CD4-positive, alpha-beta T cell treated with Interleukin-17A for 4 hours (primary cell): ENCODE results near the gene IRF3.

ENCODE experiments used
- DNase-seq: peaks from one replicate; pipeline ENCODE4 v3.0.0-alpha.2; 2020; ENCODE audit warnings: mixed read lengths

IRF3 gene

GRCh38 chr19:49665351-49666119 lies at the start of gene IRF3, which contains the start of gene BCL2L12:
Gene IRF3 (minus strand): TSS chr19:49665857. CDS start chr19:49664838, 1,019 bp downstream.
Gene BCL2L12 (plus strand): TSS chr19:49665933. CDS start chr19:49666693, 760 bp downstream.
- peak; percentile 99 for DNase-seq

GRCh38 chr19:49713236-49713845 lies 47.7 kb upstream of the IRF3 start:
- DNase-seq, result no peak

DNA sequence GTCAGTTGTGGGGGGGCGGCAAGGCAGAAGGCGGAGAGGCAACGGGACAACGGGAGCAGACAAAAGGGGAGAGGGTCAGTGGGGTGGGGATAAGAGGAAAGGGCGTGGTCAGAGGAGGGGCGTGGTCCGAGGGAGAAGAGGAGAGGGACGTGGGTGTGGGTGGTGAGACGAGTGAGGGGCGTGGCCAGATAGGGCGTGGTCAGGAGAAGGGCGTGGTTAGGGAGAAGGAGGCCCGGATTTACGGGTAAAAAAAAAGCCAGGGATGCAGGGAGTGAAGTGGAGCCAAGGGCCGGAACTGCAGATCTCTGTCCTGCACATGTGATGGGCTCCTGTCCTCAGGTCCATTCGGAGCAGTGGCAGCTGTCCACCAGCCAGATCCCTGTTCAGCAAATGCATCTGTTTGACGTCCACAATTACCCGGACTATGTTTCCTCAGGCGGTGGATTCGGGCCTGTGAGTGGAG lies 46.8 kb upstream of the IRF3 start:
- no peak for DNase-seq

GRCh38 chr19:49710372-49710951 lies 44.8 kb upstream of the IRF3 start:
- DNase-seq, result no peak

DNA sequence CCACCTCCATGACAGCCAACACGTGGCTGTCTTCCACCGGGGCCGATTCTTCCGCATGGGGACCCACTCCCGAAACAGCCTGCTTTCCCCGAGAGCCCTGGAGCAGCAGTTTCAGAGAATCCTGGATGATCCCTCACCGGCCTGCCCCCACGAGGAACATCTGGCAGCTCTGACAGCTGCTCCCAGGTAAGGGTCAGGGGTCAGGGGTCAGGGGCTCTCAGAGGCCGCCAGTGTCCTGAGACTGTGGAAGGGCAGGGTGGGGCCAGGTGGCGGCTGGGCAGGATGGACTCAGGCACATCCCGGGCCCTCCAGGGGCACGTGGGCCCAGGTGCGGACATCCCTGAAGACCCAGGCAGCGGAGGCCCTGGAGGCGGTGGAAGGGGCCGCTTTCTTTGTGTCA lies 40.3 kb upstream of the IRF3 start:
- DNase-seq, result no peak

- DNase-seq, result no peak
Observed at GRCh38 chr19:49704888-49705642, 39.4 kb upstream of the IRF3 start.

DNA sequence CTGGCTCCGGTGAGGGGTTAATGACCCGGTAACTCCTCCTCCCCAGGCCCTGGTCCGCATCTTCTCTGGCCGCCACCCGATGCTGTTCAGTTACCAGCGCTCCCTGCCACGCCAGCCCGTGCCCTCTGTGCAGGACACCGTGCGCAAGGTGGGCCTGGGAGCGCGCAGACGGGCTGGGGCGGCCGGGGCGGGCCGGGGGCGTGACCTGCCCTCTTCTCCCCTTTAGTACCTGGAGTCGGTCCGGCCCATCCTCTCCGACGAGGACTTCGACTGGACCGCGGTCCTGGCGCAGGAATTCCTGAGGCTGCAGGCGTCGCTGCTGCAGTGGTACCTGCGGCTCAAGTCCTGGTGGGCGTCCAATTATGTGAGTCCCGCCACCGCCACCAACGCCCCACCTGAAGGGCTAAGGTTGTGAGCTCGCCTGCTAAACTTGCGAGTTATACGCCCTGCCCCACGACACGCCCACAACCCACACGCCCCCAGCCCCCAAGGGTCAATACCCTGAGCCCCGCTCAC lies 35.7 kb upstream of the IRF3 start:
- DNase-seq, result no peak

DNA sequence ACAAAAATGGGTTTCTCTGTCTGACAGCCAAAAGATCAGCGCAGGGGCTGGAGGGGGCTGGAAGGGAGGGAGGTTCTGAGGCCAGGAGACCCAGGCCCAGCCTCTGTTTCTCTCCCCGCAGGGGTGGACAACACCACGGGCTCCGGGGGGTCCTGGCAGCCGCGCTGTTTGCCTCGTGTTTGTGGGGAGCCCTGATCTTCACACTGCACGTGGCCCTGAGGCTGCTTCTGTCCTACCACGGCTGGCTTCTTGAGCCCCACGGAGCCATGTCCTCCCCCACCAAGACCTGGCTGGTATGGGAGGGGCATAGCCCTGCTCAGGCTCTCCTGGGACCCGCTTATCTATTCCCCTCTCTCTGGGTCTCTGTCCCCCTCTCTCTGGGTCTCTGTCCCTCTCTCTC lies 34.9 kb upstream of the IRF3 start:
- no peak for DNase-seq

DNA sequence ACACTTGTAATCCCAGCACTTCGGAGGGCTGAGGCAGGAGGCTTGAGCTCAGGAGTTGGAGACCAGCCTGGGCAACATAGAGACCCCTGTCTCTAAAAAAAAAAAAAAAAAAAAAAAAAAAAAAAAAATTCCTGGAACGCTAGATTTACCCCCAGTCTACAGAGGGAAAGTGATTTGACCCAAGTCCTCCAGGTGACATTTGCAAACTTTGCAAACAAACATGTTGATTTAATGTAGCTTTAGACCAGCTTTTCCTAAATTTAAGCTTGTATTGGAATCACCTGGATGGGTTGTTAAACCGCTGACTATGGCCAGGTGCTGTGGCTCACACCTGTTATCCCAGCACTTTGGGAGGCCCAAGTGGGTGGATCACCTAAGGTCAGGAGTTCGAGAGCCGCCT lies 33.7 kb upstream of the IRF3 start:
- DNase-seq, result no peak

- DNase-seq, result no peak
Observed at GRCh38 chr19:49696865-49697264, 31.2 kb upstream of the IRF3 start.

- DNase-seq, result no peak
Observed at GRCh38 chr19:49696115-49696514, 30.5 kb upstream of the IRF3 start.

DNA sequence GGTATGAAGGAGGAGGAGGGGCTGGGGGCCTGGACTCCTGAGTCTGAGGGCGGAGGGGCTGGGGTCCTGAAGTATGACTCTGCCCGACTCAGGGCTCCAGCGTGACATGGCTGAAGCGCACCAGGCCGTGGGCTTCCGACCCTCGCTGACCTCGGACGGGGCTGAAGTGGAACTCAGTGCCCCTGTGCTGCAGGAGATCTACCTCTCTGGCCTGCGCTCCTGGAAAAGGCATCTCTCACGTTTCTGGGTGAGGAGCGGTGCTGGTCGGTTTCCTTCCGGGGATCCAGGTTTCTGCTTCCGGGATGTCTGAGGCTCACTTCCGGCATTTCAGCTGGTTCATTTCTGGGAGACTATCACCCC lies 26.5 kb upstream of the IRF3 start:
- DNase-seq, result no peak

GRCh38 chr19:49691243-49692146 lies 25.8 kb upstream of the IRF3 start:
- DNase-seq, result peak; percentile 67

GRCh38 chr19:49690656-49691242 lies 25.1 kb upstream of the IRF3 start, which contains the start of gene CPT1C:
Gene CPT1C (plus strand): TSS chr19:49691116. CDS start chr19:49692253, 1,137 bp downstream.
- peak; percentile 80 for DNase-seq

DNA sequence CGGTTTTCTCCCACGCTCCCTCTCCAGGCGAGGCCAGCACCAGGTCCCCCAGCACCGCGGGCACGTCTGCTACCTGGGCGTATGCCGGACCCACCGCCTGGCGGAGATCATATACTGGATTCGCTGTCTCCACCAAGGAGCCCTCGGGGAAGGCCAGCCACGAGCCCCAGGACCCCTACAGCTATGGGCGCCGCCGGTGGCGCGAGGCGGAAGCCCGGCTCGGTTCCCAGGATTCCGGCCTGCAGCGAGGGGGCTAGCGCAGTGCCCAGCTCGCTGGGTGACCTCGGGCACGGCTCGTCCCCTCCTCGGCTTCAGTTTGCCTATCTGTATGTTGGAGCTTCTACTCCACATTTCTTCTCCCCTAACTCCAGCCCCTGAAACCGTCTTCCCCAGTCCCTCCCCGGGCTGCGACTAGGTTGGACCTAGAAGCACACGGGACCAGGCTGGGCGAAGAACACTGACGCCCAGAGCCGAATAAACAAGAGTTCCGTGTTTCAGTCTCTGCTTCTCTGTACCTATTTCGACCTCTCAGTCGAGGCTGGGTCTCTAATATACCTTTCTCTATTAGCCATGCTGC lies 24.5 kb upstream of the IRF3 start:
- no peak for DNase-seq

- DNase-seq, result peak; percentile 65
Observed at GRCh38 chr19:49689133-49690078, 23.7 kb upstream of the IRF3 start, which contains the start of gene ADM5. Gene ADM5 (plus strand): TSS chr19:49689594. CDS start chr19:49689838, 244 bp downstream.

DNA sequence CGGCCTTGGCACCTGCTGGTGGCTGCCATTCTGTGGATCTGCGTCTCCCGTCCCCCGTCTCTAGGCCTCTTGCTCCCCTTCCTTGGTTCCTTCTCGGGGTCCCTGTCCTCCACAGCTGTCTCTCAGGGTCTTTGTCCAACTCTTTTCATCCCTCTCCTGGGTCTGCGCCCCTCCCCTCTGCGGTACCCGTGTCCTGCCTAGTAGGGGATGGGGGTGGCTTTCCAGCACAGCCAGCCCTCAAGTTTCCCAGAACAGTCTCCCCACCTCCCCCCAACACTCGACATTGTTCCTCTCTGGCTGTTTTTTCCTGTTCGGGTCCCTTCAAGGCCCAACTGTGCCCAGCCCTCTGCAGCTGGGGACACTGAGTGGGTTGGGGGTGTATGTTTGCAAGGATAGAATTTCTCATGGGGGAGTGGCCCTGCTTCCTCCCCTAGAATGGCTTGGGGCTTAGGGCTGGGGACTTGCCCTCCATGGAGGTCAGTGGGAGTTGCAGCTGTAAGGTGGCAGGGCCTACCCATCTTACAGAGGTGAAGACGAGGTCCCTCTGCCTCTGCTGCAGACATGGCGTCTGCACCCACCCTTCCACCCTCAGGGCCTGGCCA lies 23.0 kb upstream of the IRF3 start:
- DNase-seq, result no peak

GRCh38 chr19:49687566-49688316 lies 22.1 kb upstream of the IRF3 start:
- no peak for DNase-seq
